ENCODE measurements around the gene ACTG1. TPM values are rescaled to one million over a fixed set of nuclear protein-coding genes. Genes with fewer than 3 reads are reported as not detected.

Gene ACTG1
- 1,000 to 10,000 TPM; 4,119 to 5,987 TPM for total RNA-seq

GRCh38 chr17:81512562-81513371, at the start of gene ACTG1:
Gene ACTG1, minus strand, starts transcription at chr17:81512799. Its CDS starts 445 bp downstream, at chr17:81512354.
- H3K9me3 Mint-ChIP-seq (ENCODE audit: low read depth), result no peaks in the 10 kb centered on the region
- H3K27ac Mint-ChIP-seq, result peak within 1 kb of the TSS; percentile 89
- H3K36me3 Mint-ChIP-seq (ENCODE audit: low read depth), result peaks cover 45% of the 10 kb centered on the region
- peaks cover 21% of the 10 kb centered on the region for H3K4me1 Mint-ChIP-seq
- CTCF ChIA-PET, result no interaction called here
- H3K4me3 Mint-ChIP-seq, result peak within 1 kb of the TSS; percentile 97
- DNase-seq (peak; percentile 95), ATAC-seq (peak; percentile 61)
- intact Hi-C loops (cut with DNase I, micrococcal nuclease), result loop anchor here in 1 of 2 experiments (1.0 to 10.0 kb wide), 14 partner anchors 24 to 782 kb away; partner anchors contain the start of genes ARL16, ASPSCR1, BAHCC1 and CCDC137
- H3K27me3 Mint-ChIP-seq, result no peaks in the 10 kb centered on the region
- POLR2A ChIA-PET, result interaction anchor here (1.0 to 2.3 kb wide), 4 partner anchors 28 to 274 kb away, joined by 3 to 11 read pairs (median 7); partner anchors contain the start of genes BAHCC1, FAAP100, NDUFAF8 and TEPSIN

DNA sequence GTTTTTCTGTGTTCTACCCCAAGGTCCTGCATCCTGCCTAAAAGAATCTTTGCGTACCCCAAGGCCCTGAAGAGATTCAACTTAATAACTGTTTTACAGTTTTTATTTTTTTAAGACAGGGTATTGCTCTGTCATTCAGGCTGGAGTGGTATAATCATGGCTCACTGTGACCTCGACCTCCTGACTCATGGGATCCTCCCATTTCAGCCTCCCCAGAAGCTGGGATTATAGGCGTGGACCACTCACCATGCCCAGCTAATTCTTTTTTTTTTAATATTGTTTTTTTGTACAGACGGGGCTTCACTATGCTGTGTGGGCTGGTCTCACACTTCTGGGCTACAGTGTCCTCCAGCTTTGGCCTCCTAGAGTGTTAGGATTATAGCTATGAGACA, 48.9 kb upstream of the ACTG1 start:
- Mint-ChIP-seq H3K4me3 (no peak overlapping the region), H3K9me3 (ENCODE audit: low read depth) (no peaks in the 10 kb centered on the region), H3K36me3 (ENCODE audit: low read depth) (peaks cover 34% of the 10 kb centered on the region), H3K27ac (no peak overlapping the region), H3K4me1 (peaks cover 7% of the 10 kb centered on the region), H3K27me3 (no peaks in the 10 kb centered on the region)
- CTCF ChIA-PET, result interaction anchor here (1.4 kb wide), 1 partner anchor 39 kb away, joined by 3 read pairs; no protein-coding TSS in a partner anchor
- no peak for DNase-seq
- no peak for ATAC-seq
- POLR2A ChIA-PET, result no interaction called here
- intact Hi-C loops (cut with DNase I, micrococcal nuclease), result no loop called here

GRCh38 chr17:81558941-81559806, 46.6 kb upstream of the ACTG1 start:
- H3K27ac Mint-ChIP-seq, result no peak overlapping the region
- peaks cover 11% of the 10 kb centered on the region for H3K4me1 Mint-ChIP-seq
- ATAC-seq (no peak), DNase-seq (no peak)
- no peaks in the 10 kb centered on the region for H3K27me3 Mint-ChIP-seq
- ChIA-PET CTCF (no interaction called here), POLR2A (no interaction called here)
- H3K9me3 Mint-ChIP-seq (ENCODE audit: low read depth), result no peaks in the 10 kb centered on the region
- no peak overlapping the region for H3K4me3 Mint-ChIP-seq
- H3K36me3 Mint-ChIP-seq (ENCODE audit: low read depth), result peaks cover 20% of the 10 kb centered on the region
- intact Hi-C loops (cut with DNase I, micrococcal nuclease), result no loop called here

DNA sequence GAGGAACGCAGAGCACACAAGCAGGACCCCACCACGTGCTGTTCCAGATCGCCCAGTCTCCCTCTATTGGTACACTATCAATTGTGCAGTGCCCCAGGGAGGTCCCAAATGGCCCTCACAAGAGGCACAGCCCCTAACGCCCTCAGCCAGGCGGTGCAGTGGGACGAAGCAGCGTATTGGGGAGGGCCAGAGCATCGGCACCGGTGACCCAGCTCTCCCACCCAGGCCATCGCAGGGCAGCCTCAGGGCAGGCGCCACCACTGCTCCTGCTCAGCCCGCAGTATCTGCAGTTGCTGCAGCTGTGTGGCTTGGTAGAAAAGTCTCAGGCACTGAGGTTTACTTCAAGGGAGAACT, 45.5 kb upstream of the ACTG1 start:
- ATAC-seq (no peak), DNase-seq (no peak)
- Mint-ChIP-seq H3K36me3 (ENCODE audit: low read depth) (peaks cover 20% of the 10 kb centered on the region), H3K4me3 (no peak overlapping the region), H3K27ac (no peak overlapping the region), H3K27me3 (no peaks in the 10 kb centered on the region), H3K9me3 (ENCODE audit: low read depth) (no peaks in the 10 kb centered on the region), H3K4me1 (peaks cover 22% of the 10 kb centered on the region)
- intact Hi-C loops (cut with DNase I, micrococcal nuclease), result no loop called here
- ChIA-PET CTCF (interaction anchor here (1.0 kb wide), 1 partner anchor 13 kb away, joined by 3 read pairs; no protein-coding TSS in a partner anchor), POLR2A (no interaction called here)

DNA sequence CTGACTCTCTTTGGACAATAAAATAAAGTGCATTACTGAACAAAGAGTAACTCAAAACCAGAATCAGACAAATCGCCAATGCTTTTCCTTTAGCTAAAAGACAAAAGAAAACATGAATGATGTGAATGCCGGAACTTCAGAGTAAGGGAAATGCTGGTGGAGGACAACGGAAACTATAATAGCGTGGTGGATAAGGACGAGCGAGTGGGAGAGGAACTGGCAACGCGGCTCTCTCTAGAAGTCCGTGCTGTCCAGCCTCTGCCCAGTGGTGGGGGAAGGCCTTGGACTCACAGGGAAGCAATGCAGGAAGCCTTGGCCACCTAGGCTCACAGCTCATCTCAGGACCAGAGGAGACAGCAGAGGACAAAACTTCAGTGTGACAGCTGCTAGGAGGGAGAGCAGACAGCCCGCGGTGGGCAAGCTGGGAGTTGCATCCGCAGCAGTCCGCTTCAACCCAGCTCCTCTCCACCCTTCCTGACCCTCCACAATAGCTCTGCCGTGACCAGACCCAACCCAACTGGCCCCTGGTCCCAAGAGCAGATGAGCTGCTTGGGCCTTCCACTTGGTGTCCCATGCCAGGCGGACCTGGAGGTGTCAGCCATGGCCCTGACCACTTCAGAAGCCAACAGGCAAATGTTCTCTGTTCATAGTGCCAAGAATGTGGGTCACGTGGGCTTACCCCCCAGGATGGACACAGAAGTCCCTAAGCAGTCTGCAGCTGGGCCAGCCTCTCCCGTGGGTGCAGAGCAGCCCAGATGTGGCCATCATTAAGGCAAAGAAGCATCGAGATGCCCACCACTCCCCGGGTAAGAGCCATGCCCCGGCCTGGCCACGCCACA, 44.9 kb upstream of the ACTG1 start:
- DNase-seq (no peak), ATAC-seq (no peak)
- no peak overlapping the region for H3K27ac Mint-ChIP-seq
- peaks cover 22% of the 10 kb centered on the region for H3K4me1 Mint-ChIP-seq
- CTCF ChIA-PET, result interaction anchor here (1.0 kb wide), 1 partner anchor 14 kb away, joined by 3 read pairs; no protein-coding TSS in a partner anchor
- H3K27me3 Mint-ChIP-seq, result no peaks in the 10 kb centered on the region
- POLR2A ChIA-PET, result no interaction called here
- no peaks in the 10 kb centered on the region for H3K9me3 Mint-ChIP-seq (ENCODE audit: low read depth)
- no peak overlapping the region for H3K4me3 Mint-ChIP-seq
- peaks cover 17% of the 10 kb centered on the region for H3K36me3 Mint-ChIP-seq (ENCODE audit: low read depth)
- intact Hi-C loops (cut with DNase I, micrococcal nuclease), result no loop called here

DNA sequence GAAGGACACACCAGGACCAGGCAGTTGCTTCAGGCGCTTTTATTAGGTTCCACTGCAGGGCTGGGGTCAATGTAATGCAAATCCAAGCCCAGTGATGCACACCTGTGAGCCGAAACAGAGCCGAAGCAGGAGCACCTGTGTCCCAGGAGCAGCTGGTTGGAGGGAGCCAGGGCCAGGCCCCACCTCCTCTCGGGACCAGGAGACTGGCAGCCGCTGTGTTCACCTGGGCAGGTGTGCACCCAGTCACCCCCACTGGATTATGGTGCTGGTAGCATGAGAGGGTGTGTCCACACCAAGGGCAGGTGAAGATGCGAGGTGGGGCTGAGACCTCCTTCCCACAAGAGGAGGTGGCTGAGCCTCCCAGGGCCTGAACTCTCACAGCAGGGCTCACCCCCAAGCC, 44.3 kb upstream of the ACTG1 start:
- Mint-ChIP-seq H3K27ac (no peak overlapping the region), H3K4me3 (no peak overlapping the region), H3K36me3 (ENCODE audit: low read depth) (peaks cover 13% of the 10 kb centered on the region), H3K27me3 (no peaks in the 10 kb centered on the region), H3K4me1 (peaks cover 22% of the 10 kb centered on the region), H3K9me3 (ENCODE audit: low read depth) (no peaks in the 10 kb centered on the region)
- DNase-seq (no peak), ATAC-seq (no peak)
- CTCF ChIA-PET, result no interaction called here
- intact Hi-C loops (cut with DNase I, micrococcal nuclease), result no loop called here
- POLR2A ChIA-PET, result no interaction called here

- intact Hi-C loops (cut with DNase I, micrococcal nuclease), result no loop called here
- H3K27me3 Mint-ChIP-seq, result no peaks in the 10 kb centered on the region
- H3K4me3 Mint-ChIP-seq, result no peak overlapping the region
- peaks cover 11% of the 10 kb centered on the region for H3K36me3 Mint-ChIP-seq (ENCODE audit: low read depth)
- CTCF ChIA-PET, result no interaction called here
- DNase-seq, result no peak
- POLR2A ChIA-PET, result no interaction called here
- no peak overlapping the region for H3K27ac Mint-ChIP-seq
- ATAC-seq, result no peak
- H3K9me3 Mint-ChIP-seq (ENCODE audit: low read depth), result no peaks in the 10 kb centered on the region
- H3K4me1 Mint-ChIP-seq, result peaks cover 23% of the 10 kb centered on the region
These were observed 43.6 kb upstream of the ACTG1 start for GRCh38 chr17:81556175-81556691.

- POLR2A ChIA-PET, result no interaction called here
- H3K9me3 Mint-ChIP-seq (ENCODE audit: low read depth), result no peaks in the 10 kb centered on the region
- ATAC-seq (peak; percentile 13), DNase-seq (peak; percentile 30)
- intact Hi-C loops (cut with DNase I, micrococcal nuclease), result loop anchor here (1.0 to 5.0 kb wide), 7 partner anchors 39 to 518 kb away; partner anchors contain the start of genes ASPSCR1 (in 1 of the 2), BAIAP2 (in 1 of the 2), PCYT2 (in 1 of the 2) and SLC38A10 (in 1 of the 2)
- H3K4me3 Mint-ChIP-seq, result peak overlapping the region; percentile 89
- peaks cover 38% of the 10 kb centered on the region for H3K4me1 Mint-ChIP-seq
- H3K27me3 Mint-ChIP-seq, result no peaks in the 10 kb centered on the region
- peaks cover 17% of the 10 kb centered on the region for H3K36me3 Mint-ChIP-seq (ENCODE audit: low read depth)
- CTCF ChIA-PET, result interaction anchor here (0.6 kb wide), 1 partner anchor 13 kb away, joined by 3 read pairs; no protein-coding TSS in a partner anchor
- peak overlapping the region; percentile 86 for H3K27ac Mint-ChIP-seq
These were observed 41.1 kb upstream of the ACTG1 start for GRCh38 chr17:81553616-81554181.

DNA sequence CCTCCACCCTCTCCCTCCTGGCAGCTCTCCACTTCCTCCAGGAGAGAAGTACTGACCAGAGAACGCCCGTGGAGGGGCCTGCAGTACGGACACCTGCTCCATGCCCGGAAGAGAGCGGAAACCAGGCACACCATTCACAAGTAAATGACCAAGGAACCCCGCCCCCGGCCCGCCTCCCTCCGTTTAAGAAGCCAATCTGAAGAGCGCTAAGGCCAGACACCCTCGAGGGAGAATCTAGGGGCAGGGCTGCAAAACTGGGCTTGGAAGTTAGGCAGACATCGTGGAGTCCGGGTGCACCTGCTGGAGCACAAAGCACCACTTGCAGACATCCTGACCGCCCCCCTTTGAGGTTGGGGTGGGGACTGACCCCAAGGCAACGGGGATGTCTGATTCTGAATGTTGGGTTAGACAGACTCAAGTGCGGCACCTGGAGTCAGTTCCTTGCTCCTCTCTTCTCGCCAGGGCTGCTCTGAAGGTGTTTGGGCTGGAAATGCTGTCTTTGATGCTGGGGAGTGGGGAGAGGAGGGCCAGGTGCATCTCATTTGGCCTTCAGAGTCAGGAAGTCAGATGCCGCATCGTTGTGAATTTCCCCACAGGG, 40.5 kb upstream of the ACTG1 start:
- ATAC-seq (peak; percentile 78), DNase-seq (peak; percentile 91)
- no peaks in the 10 kb centered on the region for H3K27me3 Mint-ChIP-seq
- H3K4me1 Mint-ChIP-seq, result peaks cover 38% of the 10 kb centered on the region
- POLR2A ChIA-PET, result interaction anchor here (1.0 to 1.2 kb wide), 2 partner anchors 40 to 83 kb away, joined by 4 to 11 read pairs; partner anchors contain the start of genes ACTG1 and NPLOC4
- peak overlapping the region; percentile 86 for H3K27ac Mint-ChIP-seq
- CTCF ChIA-PET, result interaction anchor here (0.6 to 0.8 kb wide), 2 partner anchors 14 to 48 kb away, joined by 3 read pairs; no protein-coding TSS in a partner anchor
- H3K4me3 Mint-ChIP-seq, result peak overlapping the region; percentile 89
- H3K36me3 Mint-ChIP-seq (ENCODE audit: low read depth), result peaks cover 14% of the 10 kb centered on the region
- intact Hi-C loops (cut with DNase I, micrococcal nuclease), result loop anchor here (1.0 to 5.0 kb wide), 7 partner anchors 38 to 518 kb away; partner anchors contain the start of genes ASPSCR1 (in 1 of the 2), BAIAP2 (in 1 of the 2), PCYT2 (in 1 of the 2) and SLC38A10 (in 1 of the 2)
- H3K9me3 Mint-ChIP-seq (ENCODE audit: low read depth), result no peaks in the 10 kb centered on the region

All from activated CD4-positive, alpha-beta T cell treated with anti-CD3 and anti-CD28 coated beads for 36 hours (primary cell).